Mesothelial cell of epicardium (in vitro differentiated cells): Measurements from ENCODE around the gene CD40. TPM values are rescaled to one million over a fixed set of nuclear protein-coding genes. Genes with fewer than 3 reads are reported as not detected.

ENCODE experiments used
- DNase-seq, 2 experiments: peaks; one replicate each; pipeline ENCODE4 v3.0.0; 2021; ENCODE audit warnings: low spot score in 2 of 2; ENCODE audit not compliant: unreplicated experiment in 2 of 2
- H3K27ac Mint-ChIP-seq: 2 replicates; pipeline ENCODE4 v1.8.0; 2021; ENCODE audit warnings: mixed read lengths
- H3K27me3 Mint-ChIP-seq: 2 replicates; pipeline ENCODE4 v1.8.0; 2021; ENCODE audit warnings: low read depth, mixed read lengths
- H3K36me3 Mint-ChIP-seq: 2 replicates; pipeline ENCODE4 v1.8.0; 2021; ENCODE audit warnings: mixed read lengths
- H3K4me1 Mint-ChIP-seq: 2 replicates; pipeline ENCODE4 v1.8.0; 2021; ENCODE audit warnings: mixed read lengths
- H3K4me3 Mint-ChIP-seq: 2 replicates; pipeline ENCODE4 v1.8.0; 2021; ENCODE audit warnings: mild to moderate bottlenecking, moderate library complexity, mixed read lengths
- H3K9me3 Mint-ChIP-seq: 2 replicates; pipeline ENCODE4 v1.8.0; 2021; ENCODE audit warnings: mixed read lengths
- CTCF ChIP-seq: fragments of 200-600 bp; sonication (generic); IDR thresholded peaks from one replicate; pipeline ENCODE4 v1.5.0; 2021; ENCODE audit warnings: antibody characterized with exemption; ENCODE audit not compliant: unreplicated experiment
- total RNA-seq: library from RNA; stranded (reverse); gene quantifications from 3 replicates; pipeline ENCODE4 v1.2.1, GENCODE V29; 2021

CD40 gene
- total RNA-seq, 1 donor from 2014 or later, result 3.8 TPM

- Mint-ChIP-seq H3K36me3 (no peaks in the 10 kb centered on the region), H3K4me1 (peaks cover 12% of the 10 kb centered on the region), H3K27ac (no peak overlapping the region), H3K4me3 (no peak overlapping the region), H3K9me3 (no peaks in the 10 kb centered on the region), H3K27me3 (peaks cover 53% of the 10 kb centered on the region)
- DNase-seq, result no peak
- no peak for TF ChIP-seq CTCF
These were observed 26.4 kb downstream of the CD40 start for GRCh38 chr20:46144432-46145025.

- Mint-ChIP-seq H3K36me3 (no peaks in the 10 kb centered on the region), H3K4me1 (peaks cover 8% of the 10 kb centered on the region), H3K27ac (no peak overlapping the region), H3K4me3 (no peak overlapping the region), H3K27me3 (peaks cover 50% of the 10 kb centered on the region), H3K9me3 (no peaks in the 10 kb centered on the region)
- no peak for DNase-seq
- TF ChIP-seq CTCF, result no peak
These were observed 27.6 kb downstream of the CD40 start for GRCh38 chr20:46145713-46146112.

GRCh38 chr20:46148313-46149208 is 30.4 kb downstream of the CD40 start:
- no peaks in the 10 kb centered on the region for H3K9me3 Mint-ChIP-seq
- H3K4me1 Mint-ChIP-seq, result peaks cover 5% of the 10 kb centered on the region
- DNase-seq, result no peak
- TF ChIP-seq CTCF, result no peak
- peaks cover 23% of the 10 kb centered on the region for H3K27me3 Mint-ChIP-seq
- no peak overlapping the region for H3K4me3 Mint-ChIP-seq
- H3K27ac Mint-ChIP-seq, result no peak overlapping the region
- H3K36me3 Mint-ChIP-seq, result no peaks in the 10 kb centered on the region

- DNase-seq, result no peak
- H3K27me3 Mint-ChIP-seq, result peaks cover 28% of the 10 kb centered on the region
- no peaks in the 10 kb centered on the region for H3K36me3 Mint-ChIP-seq
- no peak overlapping the region for H3K4me3 Mint-ChIP-seq
- H3K27ac Mint-ChIP-seq, result no peak overlapping the region
- H3K9me3 Mint-ChIP-seq, result no peaks in the 10 kb centered on the region
- H3K4me1 Mint-ChIP-seq, result no peaks in the 10 kb centered on the region
- TF ChIP-seq CTCF, result no peak
These were observed 32.8 kb downstream of the CD40 start for GRCh38 chr20:46150943-46151342.

GRCh38 chr20:46151936-46152335 is 33.8 kb downstream of the CD40 start:
- Mint-ChIP-seq H3K36me3 (no peaks in the 10 kb centered on the region), H3K9me3 (no peaks in the 10 kb centered on the region), H3K4me1 (no peaks in the 10 kb centered on the region), H3K27me3 (peaks cover 24% of the 10 kb centered on the region), H3K27ac (no peak overlapping the region), H3K4me3 (no peak overlapping the region)
- peak; percentile 27 for TF ChIP-seq CTCF
- DNase-seq, result no peak
